ENCODE data around the gene RBM38.

- TF ChIP-seq POLR2A (IDR thresholded peaks at IDR 0.05) (no peak), CTCF (IDR thresholded peaks at IDR 0.05) (no peak)
These were observed 10.3 kb downstream of the RBM38 start for GRCh38 chr20:57401565-57401918.

Measured in esophagus squamous epithelium (tissue), 4 donors.